NCI-H146 (cell line): ENCODE data around the gene MAN1C1.

ENCODE experiments used
- DNase-seq: peaks from one replicate; lab custom pipeline; 2025; lab: John Stamatoyannopoulos, UW

Gene MAN1C1

DNA sequence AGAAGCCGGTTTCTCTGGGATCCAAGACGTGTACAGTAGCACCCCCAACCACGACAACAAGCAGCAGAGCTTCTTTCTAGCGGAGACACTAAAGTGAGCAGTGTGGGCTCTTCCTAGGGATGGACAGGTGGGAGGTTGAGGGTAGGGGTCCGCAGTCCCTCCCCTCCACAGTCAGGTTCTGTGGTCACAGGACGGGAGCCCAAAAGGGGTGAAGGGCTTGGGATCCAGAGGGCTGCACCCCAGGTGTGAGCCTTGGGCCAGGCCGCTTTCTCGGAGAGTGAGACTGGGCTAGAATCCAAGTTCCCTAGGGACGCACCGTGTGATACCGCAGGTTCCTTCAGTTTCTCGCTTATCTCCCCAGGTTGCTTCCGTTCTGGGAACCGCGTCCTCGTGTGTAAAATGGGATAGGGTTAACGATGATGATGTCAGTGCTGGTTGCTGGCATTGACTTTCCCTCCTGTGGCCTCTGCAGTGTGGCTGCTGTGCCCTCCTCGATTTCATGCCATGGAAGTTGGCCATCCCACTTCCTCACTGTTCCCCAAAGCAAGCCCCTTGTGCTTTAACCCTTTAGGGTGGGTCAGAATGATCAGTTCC is 166.1 kb downstream of the MAN1C1 start:
- no peak for DNase-seq

DNA sequence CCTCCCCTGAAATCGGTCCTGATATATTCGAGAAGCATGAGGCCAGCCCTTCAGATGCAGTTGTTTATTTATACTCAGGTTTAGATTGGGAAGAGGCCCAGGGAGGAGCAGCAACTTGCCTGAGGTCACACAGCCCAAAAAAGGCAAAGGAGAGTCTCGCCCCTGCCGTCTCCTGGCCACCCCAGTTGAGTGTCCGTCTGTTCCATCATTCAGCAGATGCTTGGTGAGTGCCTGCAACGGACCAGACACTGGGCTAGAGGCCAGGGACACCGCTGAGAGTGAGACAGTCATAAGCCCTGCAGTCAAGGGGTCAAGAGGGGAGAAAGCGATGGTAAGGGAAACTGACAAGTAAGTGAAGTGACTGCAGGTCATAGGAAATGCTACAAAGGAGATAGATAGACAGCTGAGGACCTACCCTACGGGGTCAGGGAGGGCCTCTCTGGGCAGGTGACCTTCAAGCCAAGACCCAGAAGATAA is 168.0 kb downstream of the MAN1C1 start:
- no peak for DNase-seq

DNA sequence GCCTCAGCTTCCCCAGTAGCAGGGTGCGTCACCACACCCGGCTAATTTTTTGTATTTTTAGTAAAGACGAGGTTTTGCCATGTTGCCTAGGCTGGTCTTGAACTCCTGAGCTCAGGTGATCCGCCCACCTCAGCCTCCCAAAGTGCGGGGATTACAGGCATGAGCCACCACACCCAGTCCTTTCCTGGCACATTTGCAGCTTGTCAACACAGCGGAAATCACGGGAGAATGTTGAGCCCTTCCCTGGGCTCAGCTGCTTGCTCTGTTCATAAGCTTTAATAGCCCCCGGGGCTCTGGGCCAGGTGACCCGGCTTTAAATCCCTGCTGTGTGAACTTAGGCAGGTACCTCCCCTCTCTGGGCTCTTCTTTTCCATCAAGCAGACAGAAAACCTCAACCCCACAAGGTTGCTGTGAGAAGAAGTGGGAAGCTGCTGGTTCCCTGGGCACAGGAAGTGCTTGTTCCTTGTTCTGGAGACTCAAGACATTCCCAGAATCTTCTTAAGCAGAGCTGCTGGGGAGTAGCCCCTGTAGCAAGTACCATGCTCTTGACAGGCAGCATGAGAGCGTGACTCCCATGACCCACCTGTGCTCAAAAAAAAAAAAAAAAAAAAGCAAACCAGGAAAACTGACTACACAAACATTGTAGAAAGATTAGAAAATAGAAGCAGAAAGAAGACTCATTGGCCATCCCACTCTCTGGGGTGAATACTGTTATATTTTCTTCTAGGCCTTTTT is 168.9 kb downstream of the MAN1C1 start:
- no peak for DNase-seq

DNA sequence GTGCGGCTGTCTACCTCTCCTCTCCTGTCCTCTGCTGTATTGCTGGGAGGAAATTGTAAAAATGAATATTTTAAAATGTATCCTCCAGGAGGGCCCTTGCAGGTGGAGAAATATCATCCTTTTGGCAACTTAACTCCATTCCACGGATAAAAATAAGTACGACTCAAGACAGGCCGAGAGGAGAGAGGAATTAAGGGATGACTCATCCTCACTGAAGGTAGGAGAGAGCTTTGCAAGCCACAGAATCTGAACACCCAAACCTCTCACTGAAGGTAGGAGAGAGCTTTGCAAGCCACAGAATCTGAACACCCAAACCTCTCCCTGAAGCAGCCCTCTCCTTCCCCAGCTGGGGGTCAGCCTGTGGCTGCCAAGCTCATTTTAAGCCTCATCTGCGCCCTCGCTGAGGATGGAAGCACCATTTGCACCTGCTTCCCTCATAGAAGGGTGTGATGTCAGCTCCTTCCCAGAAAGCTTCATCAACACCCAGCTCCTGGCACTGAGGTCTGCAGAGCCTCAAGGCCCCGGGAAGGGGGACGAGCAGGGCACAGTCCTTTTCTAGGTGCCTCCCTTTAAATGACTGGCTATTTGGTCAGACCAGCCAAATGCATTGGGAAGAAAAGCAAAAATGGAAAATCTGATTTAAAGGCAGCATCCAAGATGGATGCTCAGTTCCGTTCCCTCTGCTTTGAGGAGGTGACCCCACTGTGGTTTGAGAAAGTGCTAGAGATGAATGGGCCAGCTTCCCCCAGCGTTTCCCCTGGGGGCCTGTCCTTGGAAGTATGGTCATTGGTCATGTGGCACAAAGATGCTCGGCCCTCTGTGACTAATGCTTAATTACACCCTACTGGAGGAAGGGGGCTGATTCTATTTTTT is 170.5 kb downstream of the MAN1C1 start:
- DNase-seq, result no peak

DNA sequence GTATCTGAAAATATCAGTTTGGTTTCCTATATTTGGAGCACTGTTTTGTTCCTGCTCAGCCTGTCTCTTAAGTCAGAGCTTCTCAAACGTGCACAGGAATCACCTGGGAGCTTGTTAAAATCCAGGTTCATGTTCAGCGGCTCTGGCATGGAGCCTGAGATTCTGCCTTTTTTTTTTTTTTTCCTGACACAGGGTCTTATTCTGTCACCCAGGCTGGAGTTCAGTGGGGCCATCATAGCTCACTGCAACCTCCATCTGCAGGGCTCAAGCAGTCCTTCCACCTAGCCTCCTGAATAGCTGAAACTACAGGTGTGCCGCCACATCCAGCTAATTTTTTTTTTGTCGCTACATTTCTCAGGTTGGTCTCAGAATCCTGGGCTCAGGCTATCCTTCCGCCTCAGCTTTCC is 171.2 kb downstream of the MAN1C1 start:
- DNase-seq, result no peak

DNA sequence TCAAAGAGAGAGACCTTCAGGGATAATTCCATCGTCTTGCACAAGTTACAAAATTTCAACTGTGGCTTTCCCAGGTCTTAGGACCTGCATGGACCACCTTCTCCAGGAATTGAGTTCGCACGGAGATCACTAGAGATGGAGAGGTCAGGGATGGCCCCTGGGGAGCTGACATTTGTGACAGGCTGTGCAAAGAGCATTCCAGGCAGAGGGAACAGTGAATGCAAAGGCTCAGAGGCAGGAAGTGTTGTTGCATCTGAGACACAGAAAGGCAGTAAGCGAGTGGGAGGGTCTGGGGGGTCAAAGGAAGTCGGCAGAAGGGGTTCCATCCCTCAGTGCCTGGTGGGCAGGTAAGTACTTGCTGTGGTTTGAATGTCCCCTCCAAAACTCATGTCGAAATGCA is 173.9 kb downstream of the MAN1C1 start:
- no peak for DNase-seq

DNA sequence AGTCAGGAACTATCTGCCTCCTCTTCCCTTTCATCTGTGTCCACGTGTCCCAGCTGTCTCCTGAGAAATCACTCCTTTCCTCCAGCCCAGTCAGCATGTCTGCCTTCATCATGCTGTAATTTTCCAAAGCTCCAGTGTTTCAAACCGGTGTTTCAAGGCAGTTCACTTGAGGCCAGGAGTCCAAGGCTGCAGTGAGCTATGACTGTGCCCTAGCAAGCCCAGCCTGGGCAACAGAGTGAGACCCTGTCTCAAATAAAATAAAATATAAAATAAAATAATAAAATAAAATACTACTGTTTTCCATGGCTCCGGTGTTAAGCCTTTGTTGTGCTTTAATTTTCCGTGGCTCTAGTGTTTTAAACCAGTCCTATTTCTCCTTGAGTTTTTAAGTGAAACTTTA is 175.5 kb downstream of the MAN1C1 start:
- no peak for DNase-seq

DNA sequence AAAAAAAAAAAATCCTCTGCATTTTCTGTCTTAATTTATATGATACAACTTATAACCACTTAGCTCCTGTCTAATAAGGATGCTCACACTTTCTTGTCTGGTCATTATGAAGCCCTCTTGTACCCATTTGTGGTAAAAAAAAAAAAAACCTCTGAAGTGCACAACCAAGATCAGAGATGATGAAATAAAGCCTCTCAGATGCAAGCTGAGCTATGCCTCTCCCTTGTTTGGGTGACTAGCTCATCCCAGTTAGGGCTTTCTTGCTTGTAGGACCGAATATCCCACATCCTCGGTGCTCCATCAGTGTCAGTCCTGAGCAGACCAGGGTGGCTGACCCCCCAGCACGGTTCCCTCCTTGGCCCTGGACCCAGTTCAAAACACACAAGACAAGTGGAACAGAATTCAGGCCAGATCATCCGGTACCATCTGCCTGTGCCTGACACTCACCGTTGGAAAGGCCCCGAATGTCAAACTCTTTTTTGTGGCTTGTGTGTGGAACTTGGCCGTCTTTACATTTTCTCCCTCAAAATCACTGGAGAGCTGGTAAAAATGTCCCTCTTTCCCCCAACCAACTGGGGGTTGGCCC is 177.1 kb downstream of the MAN1C1 start:
- no peak for DNase-seq

DNA sequence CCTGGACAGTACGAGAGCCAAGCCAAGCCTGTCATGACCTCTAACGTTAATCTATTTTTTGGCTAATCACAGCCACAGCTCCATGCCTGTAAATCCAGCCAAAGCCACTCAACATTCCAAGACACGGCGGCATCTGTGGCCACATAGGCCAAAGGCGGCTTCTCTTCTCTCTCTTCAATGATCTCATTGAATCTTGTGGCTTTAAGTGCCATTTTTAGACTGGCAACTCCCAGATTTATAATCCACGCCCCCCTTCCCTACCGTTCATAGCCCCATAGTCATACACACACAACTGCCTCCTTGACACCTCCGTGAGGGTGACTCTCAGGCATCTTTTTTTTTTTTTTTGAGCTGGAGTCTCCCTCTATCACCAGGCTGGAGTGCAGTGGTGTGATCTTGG is 177.7 kb downstream of the MAN1C1 start:
- no peak for DNase-seq

DNA sequence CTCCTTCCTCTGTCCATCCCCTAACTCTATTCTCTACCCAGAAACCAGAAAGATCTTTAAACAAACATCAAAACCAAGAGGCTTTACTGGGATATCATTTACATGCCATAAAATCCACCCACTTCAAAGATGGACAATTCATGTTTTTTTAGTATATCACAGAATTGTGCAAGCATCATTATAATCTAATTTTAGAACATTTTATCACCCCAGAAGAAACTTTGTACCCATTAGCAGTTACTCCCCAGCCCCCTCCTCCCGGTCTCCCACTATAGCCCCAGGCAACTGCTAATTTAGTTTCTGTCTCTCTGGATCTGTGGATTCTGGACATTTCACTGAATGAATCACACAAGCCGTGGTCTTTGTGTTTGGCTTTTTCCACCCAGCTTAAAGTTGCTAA is 178.6 kb downstream of the MAN1C1 start:
- no peak for DNase-seq

DNA sequence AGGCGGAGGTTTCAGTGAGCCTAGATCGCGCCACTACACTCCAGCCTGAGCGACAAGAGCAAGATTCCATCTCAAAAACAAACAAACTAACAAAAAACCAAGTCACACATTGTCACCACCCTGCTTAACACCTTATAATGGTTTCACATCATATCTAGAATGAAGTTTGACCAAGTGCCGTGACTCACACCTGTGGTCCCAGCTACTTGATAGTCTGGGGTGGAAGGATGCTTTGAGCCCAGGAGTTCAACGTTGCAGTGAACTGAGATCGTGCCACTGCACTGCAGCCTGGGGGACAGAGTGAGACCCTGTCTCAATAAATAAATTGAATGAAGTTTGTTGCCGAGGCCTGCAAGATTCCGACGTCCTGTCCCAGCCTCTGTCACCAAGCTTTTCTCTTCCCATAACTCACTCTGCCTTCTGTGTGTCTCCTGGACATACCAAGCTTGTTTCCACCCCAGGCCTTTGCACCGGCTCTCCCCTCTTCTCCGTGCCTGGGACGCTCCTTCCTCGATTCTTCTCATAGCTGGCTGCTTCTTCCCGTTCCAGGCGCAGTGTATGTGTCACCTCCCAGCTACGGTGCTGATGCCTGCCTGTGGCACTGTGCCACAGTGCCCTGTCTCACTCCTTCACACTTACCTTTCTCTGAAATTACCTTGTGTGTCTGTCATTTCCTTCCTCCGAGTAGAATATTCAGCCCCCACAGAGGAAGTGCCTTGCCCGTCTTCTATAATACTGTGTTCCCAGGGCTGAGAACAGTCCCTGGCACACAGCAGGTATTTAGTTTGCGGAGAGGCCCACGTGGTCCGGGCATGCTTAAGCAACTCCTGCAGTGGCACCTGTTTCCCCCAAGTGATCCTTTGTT is 179.6 kb downstream of the MAN1C1 start:
- DNase-seq, result peak; percentile 71

DNA sequence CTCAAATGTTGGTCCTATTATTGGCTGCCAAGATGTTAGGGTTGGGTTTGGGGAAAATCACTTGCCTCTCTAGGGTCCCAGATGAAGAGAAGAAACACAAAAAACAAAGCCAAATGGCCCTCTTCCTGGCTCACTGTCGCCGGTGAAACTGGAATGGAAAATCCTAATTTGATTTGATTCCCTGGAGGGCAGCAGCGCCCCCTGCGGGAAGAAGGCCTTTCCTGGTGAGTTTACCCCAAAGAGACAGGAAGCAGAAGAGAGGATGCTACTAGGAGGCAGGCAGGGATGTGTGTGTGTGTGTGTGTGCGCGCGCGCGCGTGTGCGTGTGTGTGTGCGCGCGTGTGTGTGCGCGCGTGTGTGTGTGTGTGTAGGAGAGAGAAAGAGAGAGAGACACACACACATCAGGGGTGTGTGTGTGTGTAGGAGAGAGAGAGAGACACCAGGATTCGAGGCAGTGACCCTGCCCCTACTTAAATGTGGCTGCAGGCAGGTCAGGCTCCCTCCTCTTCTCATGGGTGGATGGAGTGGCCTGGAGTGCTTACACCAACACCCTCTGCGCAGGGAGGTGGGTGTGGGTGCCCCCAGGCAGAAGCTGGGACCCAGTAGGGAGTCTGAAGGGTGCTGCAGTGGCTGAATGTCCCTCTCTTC is 180.3 kb downstream of the MAN1C1 start:
- DNase-seq, result peak; percentile 71

DNA sequence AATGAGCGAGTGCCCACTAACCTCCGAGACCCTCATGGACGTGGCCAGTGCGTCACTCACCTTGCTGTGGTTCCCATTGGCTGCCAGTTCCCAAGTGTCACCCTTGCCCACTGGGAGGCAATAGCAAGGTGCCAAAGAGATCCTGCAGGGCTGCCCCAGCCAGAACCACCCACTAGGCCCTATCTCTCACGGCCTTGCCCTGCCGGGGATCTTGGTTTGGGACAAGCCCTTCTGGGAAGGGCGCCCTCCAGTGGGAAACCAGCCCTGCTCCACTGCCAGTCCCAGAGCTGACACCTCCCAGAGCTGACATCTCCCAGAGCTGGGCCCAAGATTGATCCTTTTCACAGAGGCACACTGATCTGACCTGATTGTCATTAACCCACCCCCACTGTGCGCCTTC is 181.3 kb downstream of the MAN1C1 start:
- no peak for DNase-seq

DNA sequence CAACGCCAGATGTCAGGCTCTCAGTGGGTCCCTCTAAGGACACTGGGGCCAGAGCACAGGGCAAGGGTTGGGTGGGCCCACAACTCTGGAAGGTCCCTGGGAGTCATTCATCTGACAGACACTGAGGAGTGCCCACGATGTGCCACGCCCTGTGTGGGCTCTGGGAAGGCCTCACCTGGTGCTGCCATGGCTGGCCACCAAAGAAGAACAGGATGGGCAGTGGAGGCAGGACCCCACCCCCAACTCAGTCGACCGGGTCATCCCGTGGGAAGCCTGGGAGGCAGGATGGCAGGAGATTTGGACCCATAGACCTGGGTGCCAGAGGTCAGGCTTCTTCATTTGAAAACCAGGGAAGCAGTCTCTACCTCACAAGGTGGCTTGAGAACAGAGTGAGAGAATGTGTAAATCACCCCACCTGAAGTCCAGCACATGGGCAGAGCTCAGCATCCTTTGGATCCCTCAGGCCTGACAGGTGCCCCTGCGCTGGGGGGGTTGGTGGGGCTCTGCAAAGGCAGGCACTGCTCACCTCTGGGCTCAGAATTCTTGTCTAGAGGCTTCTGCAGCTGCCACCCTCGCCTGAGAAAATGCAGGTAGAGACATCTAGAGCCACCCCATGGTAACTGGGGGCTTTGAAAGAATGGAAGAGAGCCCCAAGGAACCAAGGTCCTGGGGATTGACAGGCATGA is 182.2 kb downstream of the MAN1C1 start:
- no peak for DNase-seq

DNA sequence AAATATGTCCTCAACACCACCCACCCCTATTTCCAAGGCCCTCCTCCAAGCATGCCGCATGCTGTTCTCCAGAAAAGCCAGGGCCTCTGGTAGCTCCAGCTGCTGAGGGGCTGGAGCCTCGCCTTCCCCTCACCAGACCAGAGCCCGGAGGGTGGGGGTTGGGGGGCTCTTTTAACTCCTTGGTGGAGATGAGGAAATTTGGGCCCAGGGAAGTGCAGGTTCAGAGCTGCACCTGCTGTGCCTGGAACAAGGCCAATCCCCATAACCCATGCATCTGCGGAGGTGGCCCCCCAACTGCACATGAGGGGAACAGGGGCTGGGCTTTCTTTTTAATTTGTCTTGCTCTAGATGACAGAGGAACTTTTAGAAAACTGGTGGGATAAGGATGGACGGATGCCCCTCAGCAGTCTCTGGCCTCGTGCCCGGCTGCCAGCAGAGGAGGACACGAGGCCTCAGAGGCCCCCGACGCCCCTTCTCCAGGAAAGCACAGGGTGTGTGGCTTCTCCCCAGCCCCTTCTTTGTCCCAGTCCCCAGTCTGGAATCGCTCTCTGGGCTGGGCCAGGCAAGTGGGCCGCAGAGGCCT is 182.9 kb downstream of the MAN1C1 start:
- no peak for DNase-seq

DNA sequence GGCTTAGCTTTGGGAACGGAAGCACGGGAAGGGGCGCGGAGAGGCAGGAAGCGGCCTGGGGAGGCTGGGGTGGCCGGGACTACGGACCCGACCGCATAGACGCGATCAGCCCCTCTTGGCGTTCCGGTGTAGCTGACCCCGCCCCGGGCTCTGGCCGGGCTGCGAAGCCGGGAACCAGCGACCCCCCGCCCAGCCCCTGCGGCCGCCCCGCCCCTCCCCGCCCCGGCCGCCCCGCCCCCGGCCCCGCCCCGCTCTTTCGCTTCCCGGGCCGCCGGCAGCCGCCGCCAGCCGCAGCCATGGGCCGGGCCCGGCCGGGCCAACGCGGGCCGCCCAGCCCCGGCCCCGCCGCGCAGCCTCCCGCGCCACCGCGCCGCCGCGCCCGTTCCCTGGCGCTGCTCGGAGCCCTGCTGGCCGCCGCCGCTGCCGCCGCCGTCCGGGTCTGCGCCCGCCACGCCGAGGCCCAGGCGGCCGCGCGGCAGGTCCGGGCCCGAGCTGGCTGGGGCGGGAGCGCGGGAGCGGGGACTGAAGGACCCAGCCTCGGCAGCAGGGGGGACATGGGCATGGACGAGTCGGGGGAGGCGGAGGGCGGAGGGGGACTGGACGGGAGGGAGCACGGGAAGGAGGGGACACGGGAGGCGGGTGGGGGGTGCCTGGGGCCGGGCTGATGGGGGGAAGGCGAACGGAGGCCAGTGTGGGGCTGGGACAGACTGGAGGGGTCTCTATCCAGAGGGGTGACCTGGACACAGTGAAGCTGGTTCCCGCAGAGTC is 183.5 kb downstream of the MAN1C1 start, which contains the start of gene SELENON:
SELENON (plus strand) TSS at position 259 of the 768 bp plus-strand sequence; CDS start at position 297, 38 bp downstream.
- peak; percentile 62 for DNase-seq

DNA sequence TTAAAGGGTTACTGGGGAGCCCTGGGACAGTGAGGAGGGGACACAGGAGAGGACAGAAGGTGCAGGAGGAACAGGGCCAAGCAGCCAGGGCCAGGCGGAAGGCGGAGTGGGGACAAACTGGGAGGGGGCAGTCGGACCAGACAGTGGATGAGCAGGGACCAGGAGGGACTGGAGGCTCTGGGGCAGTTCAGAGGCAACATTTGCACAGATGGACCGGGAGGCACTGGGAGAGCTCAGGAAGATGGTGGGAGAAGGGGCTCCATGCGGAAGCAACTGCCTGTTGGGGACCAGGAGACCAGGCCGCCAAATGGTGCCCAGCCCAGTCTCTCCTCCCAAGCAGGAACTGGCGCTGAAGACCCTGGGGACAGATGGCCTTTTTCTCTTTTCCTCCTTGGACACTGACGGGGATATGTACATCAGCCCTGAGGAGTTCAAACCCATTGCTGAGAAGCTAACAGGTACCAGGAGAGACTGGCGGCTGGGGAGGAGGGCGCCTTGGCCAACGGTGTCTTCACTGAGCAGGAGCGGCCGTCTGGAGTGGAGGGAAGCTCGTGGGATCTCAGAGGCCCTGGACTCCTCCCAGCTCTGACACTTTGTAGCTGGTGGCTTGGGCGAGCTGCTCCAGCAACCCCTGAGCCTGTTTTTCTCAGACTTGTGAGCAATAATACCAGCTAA is 184.2 kb downstream of the MAN1C1 start:
- no peak for DNase-seq

DNA sequence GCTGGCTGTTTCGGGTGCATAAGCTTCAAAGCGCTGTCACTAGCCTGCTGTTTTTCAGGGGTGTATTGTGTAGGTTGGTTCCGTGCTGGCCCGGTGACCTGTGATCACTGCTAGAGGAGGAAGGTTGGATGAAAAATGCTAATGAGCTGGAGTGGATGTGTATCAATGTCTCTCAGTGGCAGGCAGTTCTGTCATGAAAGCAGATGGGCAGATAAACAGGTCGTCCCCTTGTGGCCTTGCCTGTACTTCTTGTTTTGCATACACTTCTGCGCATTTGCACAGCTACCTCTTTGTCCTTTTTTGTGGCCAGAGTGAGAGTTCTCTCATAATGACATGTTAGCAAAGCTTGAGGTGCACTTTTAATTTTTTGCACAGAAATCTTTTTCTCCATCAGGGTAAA is 186.3 kb downstream of the MAN1C1 start:
- no peak for DNase-seq

DNA sequence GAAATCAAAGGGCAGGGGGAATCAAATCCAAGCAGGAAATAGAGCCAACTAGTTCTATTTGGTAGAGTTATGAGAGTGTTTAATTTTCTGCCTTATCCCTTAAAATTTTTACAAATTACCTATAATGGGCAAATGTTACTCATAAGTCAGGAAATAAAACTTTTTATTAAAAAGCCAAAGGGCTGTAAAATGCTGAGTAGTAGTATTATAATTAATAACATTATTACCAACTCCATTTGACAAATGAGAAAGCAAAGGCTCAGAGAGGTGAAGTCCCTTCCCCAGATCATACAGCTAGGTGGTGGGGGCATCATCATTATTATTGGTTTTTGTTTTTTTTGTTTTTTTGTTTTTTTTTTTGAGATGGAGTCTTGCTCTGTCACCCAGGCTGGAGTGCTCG is 186.8 kb downstream of the MAN1C1 start:
- DNase-seq, result no peak
